CD4-positive, alpha-beta memory T cell (primary cell): ENCODE results near the gene DOK5. TPM values are rescaled to one million over a fixed set of nuclear protein-coding genes. Genes with fewer than 3 reads are reported as not detected.
"Not testable (repeated sequence)": the region's sequence is repeated elsewhere in the genome, so short reads cannot be mapped to it uniquely, and the experiment has no call there.

ENCODE experiments used
- CTCF ChIA-PET: fragments of 350-600 bp; sonication (Branson Sonifier 250); formaldehyde crosslinking; loops from one replicate; lab custom pipeline; 2021; ENCODE audit warnings: inconsistent platforms; ENCODE audit not compliant: partially characterized antibody; lab: Charles Lee
- POLR2A ChIA-PET: fragments of 350-600 bp; sonication (Branson Sonifier 250); formaldehyde crosslinking; loops from one replicate; lab custom pipeline; 2021; ENCODE audit not compliant: partially characterized antibody; lab: Charles Lee
- DNase-seq, 5 donors: peaks; one replicate each; pipeline versions ENCODE4 v3.0.0 to v3.0.0-alpha.2; 2020 to 2022; ENCODE audit warnings: mixed read lengths in 1 of 5
- H3K27ac ChIP-seq: one replicate; pipeline ENCODE4 v1.7.0; 2013; ENCODE audit warnings: low read depth, low read length
- H3K27me3 ChIP-seq: 2 replicates; pipeline ENCODE4 v1.7.0; 2013; ENCODE audit warnings: mild to moderate bottlenecking, low read length, moderate library complexity; ENCODE audit not compliant: insufficient read depth
- H3K36me3 ChIP-seq: 2 replicates; pipeline ENCODE4 v1.7.0; 2013; ENCODE audit warnings: mild to moderate bottlenecking, low read length, moderate library complexity; ENCODE audit not compliant: insufficient read depth
- H3K4me1 ChIP-seq: 2 replicates; pipeline ENCODE4 v1.7.0; 2013; ENCODE audit warnings: mild to moderate bottlenecking, low read length, moderate library complexity; ENCODE audit not compliant: insufficient read depth
- H3K4me3 ChIP-seq, 2 donors: one replicate each; pipeline ENCODE4 v1.7.0; 2013; ENCODE audit warnings: low read length in 2 of 2, mild to moderate bottlenecking in 1 of 2
- H3K9me3 ChIP-seq, 2 donors: one replicate each; pipeline ENCODE4 v1.7.0; 2013; ENCODE audit warnings: low read length in 2 of 2, control low read depth in 1 of 2; ENCODE audit not compliant: control insufficient read depth in 1 of 2
- H3K27ac Mint-ChIP-seq, 7 donors: one replicate each; pipeline ENCODE4 v1.8.0; 2020 to 2021; ENCODE audit warnings: mixed read lengths in 7 of 7, mild to moderate bottlenecking in 6 of 7, inconsistent platforms in 3 of 7, moderate library complexity in 3 of 7
- H3K27me3 Mint-ChIP-seq, 2 donors: one replicate each; pipeline ENCODE4 v1.8.0; 2020 to 2021; ENCODE audit warnings: mixed read lengths in 2 of 2
- H3K36me3 Mint-ChIP-seq, 2 donors: one replicate each; pipeline ENCODE4 v1.8.0; 2020 to 2021; ENCODE audit warnings: mixed read lengths in 2 of 2, inconsistent platforms in 1 of 2, mild to moderate bottlenecking in 1 of 2
- H3K4me1 Mint-ChIP-seq, 4 donors: one replicate each; pipeline ENCODE4 v1.8.0; 2020 to 2021; ENCODE audit warnings: mixed read lengths in 4 of 4, mild to moderate bottlenecking in 1 of 4
- H3K4me3 Mint-ChIP-seq, 8 donors: one replicate each; pipeline ENCODE4 v1.8.0; 2020 to 2021; ENCODE audit warnings: mixed read lengths in 8 of 8, mild to moderate bottlenecking in 7 of 8, moderate library complexity in 6 of 8, inconsistent platforms in 3 of 8
- H3K9me3 Mint-ChIP-seq, 8 donors: one replicate each; pipeline ENCODE4 v1.8.0; 2020 to 2021; ENCODE audit warnings: mixed read lengths in 8 of 8, mild to moderate bottlenecking in 5 of 8, inconsistent platforms in 3 of 8, moderate library complexity in 1 of 8
- intact Hi-C: fragments of 100-400 bp; cut with micrococcal nuclease; formaldehyde crosslinking; loops from one replicate; pipeline ENCODE4 v1.15.1; 2023
- polyA plus RNA-seq, 2 donors: library from polyadenylated mRNA; unstranded; fragments of 300-500 nt; fragmentation: Illumina TruSeq; gene quantifications; one replicate each; pipeline ENCODE4 v1.2.3, GENCODE V29; 2021
- total RNA-seq, 2 experiments: library from RNA; stranded (reverse); gene quantifications; one replicate each; pipeline ENCODE4 v1.2.3, GENCODE V29; 2021

DOK5 gene
- total and polyA plus RNA-seq, 4 experiments from 2014 or later, result not detected

GRCh38 chr20:54479138-54479906 is 3.9 kb downstream of the DOK5 start:
- H3K4me1 ChIP-seq, result no peaks in the 10 kb centered on the region
- peaks cover 4% of the 10 kb centered on the region for H3K27me3 ChIP-seq
- DNase-seq, result no peak
- Mint-ChIP-seq H3K27ac (no peak overlapping the region), H3K4me1 (peaks cover 1 to 9% (median 4%) of the 10 kb centered on the region in 4 donors), H3K4me3 (no peak overlapping the region), H3K36me3 (no peaks in the 10 kb centered on the region), H3K9me3 (peaks cover 0 to 6% (median 2%) of the 10 kb centered on the region in 8 donors), H3K27me3 (peaks cover 25 to 30% of the 10 kb centered on the region in 2 donors)
- no peak overlapping the region for H3K4me3 ChIP-seq
- intact Hi-C loops, result no loop called here
- no peaks in the 10 kb centered on the region for H3K9me3 ChIP-seq
- no peak overlapping the region for H3K27ac ChIP-seq
- CTCF ChIA-PET, result no interaction called here
- POLR2A ChIA-PET, result no interaction called here
- no peaks in the 10 kb centered on the region for H3K36me3 ChIP-seq

GRCh38 chr20:54479937-54480336 is 4.5 kb downstream of the DOK5 start:
- POLR2A ChIA-PET, result not testable (repeated sequence)
- peaks cover 19 to 24% of the 10 kb centered on the region in 2 donors for H3K27me3 Mint-ChIP-seq

GRCh38 chr20:54481442-54481841 is 6.0 kb downstream of the DOK5 start:
- Mint-ChIP-seq H3K9me3 (peaks cover 0 to 4% (median 2%) of the 10 kb centered on the region in 8 donors), H3K4me3 (no peak overlapping the region), H3K4me1 (peaks cover 0 to 8% (median under 1%) of the 10 kb centered on the region in 4 donors), H3K36me3 (no peaks in the 10 kb centered on the region), H3K27me3 (peaks cover 17 to 20% of the 10 kb centered on the region in 2 donors), H3K27ac (no peak overlapping the region)
- no peak overlapping the region for H3K4me3 ChIP-seq
- ChIA-PET CTCF (no interaction called here), POLR2A (no interaction called here)
- no peaks in the 10 kb centered on the region for H3K27me3 ChIP-seq
- DNase-seq, result no peak
- H3K9me3 ChIP-seq, result no peaks in the 10 kb centered on the region
- no peaks in the 10 kb centered on the region for H3K4me1 ChIP-seq
- H3K36me3 ChIP-seq, result no peaks in the 10 kb centered on the region
- no peak overlapping the region for H3K27ac ChIP-seq
- intact Hi-C loops, result no loop called here

More at GRCh38 chr20:54479937-54480336, 4.5 kb downstream of the DOK5 start:
- H3K36me3 ChIP-seq, intact Hi-C loops, H3K4me1 ChIP-seq, H3K27me3 ChIP-seq, H3K4me3 Mint-ChIP-seq, H3K9me3 ChIP-seq, H3K4me1 Mint-ChIP-seq, H3K36me3 Mint-ChIP-seq, H3K9me3 Mint-ChIP-seq, CTCF ChIA-PET, H3K27ac Mint-ChIP-seq, DNase-seq, H3K4me3 ChIP-seq, H3K27ac ChIP-seq: not testable (repeated sequence)

- H3K4me3 ChIP-seq, result no peak overlapping the region
- no peak overlapping the region for H3K27ac Mint-ChIP-seq
- H3K27ac ChIP-seq, result no peak overlapping the region
- no peak overlapping the region for H3K4me3 Mint-ChIP-seq
- intact Hi-C loops, result no loop called here
- no peaks in the 10 kb centered on the region for H3K36me3 Mint-ChIP-seq
- no peaks in the 10 kb centered on the region for H3K27me3 ChIP-seq
- ChIA-PET POLR2A (no interaction called here), CTCF (no interaction called here)
- peaks cover 4 to 9% of the 10 kb centered on the region in 2 donors for H3K27me3 Mint-ChIP-seq
- H3K9me3 Mint-ChIP-seq, result peaks cover 0 to 5% (median 0%) of the 10 kb centered on the region in 8 donors
- no peak for DNase-seq
- H3K9me3 ChIP-seq, result no peaks in the 10 kb centered on the region
- no peaks in the 10 kb centered on the region for H3K36me3 ChIP-seq
- no peaks in the 10 kb centered on the region for H3K4me1 Mint-ChIP-seq
- H3K4me1 ChIP-seq, result no peaks in the 10 kb centered on the region
These were observed 10.2 kb downstream of the DOK5 start for GRCh38 chr20:54485631-54486030.

GRCh38 chr20:54486585-54486984 is 11.2 kb downstream of the DOK5 start:
- Histone ChIP-seq H3K36me3 (no peaks in the 10 kb centered on the region), H3K27ac (no peak overlapping the region), H3K27me3 (no peaks in the 10 kb centered on the region), H3K4me3 (no peak overlapping the region), H3K4me1 (no peaks in the 10 kb centered on the region), H3K9me3 (no peaks in the 10 kb centered on the region)
- peaks cover 0 to 5% (median 0%) of the 10 kb centered on the region in 8 donors for H3K9me3 Mint-ChIP-seq
- DNase-seq, result no peak
- ChIA-PET CTCF (no interaction called here), POLR2A (no interaction called here)
- peaks cover 2 to 4% of the 10 kb centered on the region in 2 donors for H3K27me3 Mint-ChIP-seq
- H3K4me1 Mint-ChIP-seq, result no peaks in the 10 kb centered on the region
- no peak overlapping the region for H3K27ac Mint-ChIP-seq
- H3K4me3 Mint-ChIP-seq, result no peak overlapping the region
- H3K36me3 Mint-ChIP-seq, result no peaks in the 10 kb centered on the region
- intact Hi-C loops, result no loop called here

GRCh38 chr20:54488442-54488841 is 13.0 kb downstream of the DOK5 start:
- no peak overlapping the region for H3K27ac ChIP-seq

GRCh38 chr20:54491506-54491905 is 16.1 kb downstream of the DOK5 start:
- ChIA-PET POLR2A (no interaction called here), CTCF (no interaction called here)
- Histone ChIP-seq H3K36me3 (no peaks in the 10 kb centered on the region), H3K27ac (no peak overlapping the region), H3K9me3 (no peaks in the 10 kb centered on the region), H3K4me3 (no peak overlapping the region), H3K27me3 (no peaks in the 10 kb centered on the region), H3K4me1 (no peaks in the 10 kb centered on the region)
- intact Hi-C loops, result no loop called here
- Mint-ChIP-seq H3K9me3 (peaks cover 0 to 5% (median 0%) of the 10 kb centered on the region in 8 donors), H3K4me3 (no peak overlapping the region), H3K4me1 (no peaks in the 10 kb centered on the region), H3K27me3 (peaks cover 2 to 7% of the 10 kb centered on the region in 2 donors), H3K27ac (no peak overlapping the region), H3K36me3 (no peaks in the 10 kb centered on the region)
- DNase-seq, result no peak

More at GRCh38 chr20:54488442-54488841, 13.0 kb downstream of the DOK5 start:
- Mint-ChIP-seq H3K4me3 (no peak overlapping the region), H3K27me3 (peaks cover 0 to 7% of the 10 kb centered on the region in 2 donors), H3K4me1 (no peaks in the 10 kb centered on the region), H3K36me3 (no peaks in the 10 kb centered on the region), H3K9me3 (peaks cover 0 to 5% (median 0%) of the 10 kb centered on the region in 8 donors), H3K27ac (no peak overlapping the region)
- ChIA-PET POLR2A (no interaction called here), CTCF (no interaction called here)
- Histone ChIP-seq H3K4me1 (no peaks in the 10 kb centered on the region), H3K36me3 (no peaks in the 10 kb centered on the region), H3K4me3 (no peak overlapping the region), H3K27me3 (no peaks in the 10 kb centered on the region), H3K9me3 (no peaks in the 10 kb centered on the region)
- intact Hi-C loops, result no loop called here
- DNase-seq, result no peak
